NOMO-1 treated with DMSO at 0.1 percent for 48 hours (cell line): ENCODE results near the gene DCDC1.

ENCODE experiments used
- DNase-seq: peaks from one replicate; lab custom pipeline; 2025; ENCODE audit not compliant: unreplicated experiment; lab: John Stamatoyannopoulos, UW

Gene DCDC1

GRCh38 chr11:31233425-31233824 is 136.1 kb downstream of the DCDC1 start:
- DNase-seq = no peak

- no peak for DNase-seq
These were observed 137.9 kb downstream of the DCDC1 start for GRCh38 chr11:31231601-31232000.

DNA sequence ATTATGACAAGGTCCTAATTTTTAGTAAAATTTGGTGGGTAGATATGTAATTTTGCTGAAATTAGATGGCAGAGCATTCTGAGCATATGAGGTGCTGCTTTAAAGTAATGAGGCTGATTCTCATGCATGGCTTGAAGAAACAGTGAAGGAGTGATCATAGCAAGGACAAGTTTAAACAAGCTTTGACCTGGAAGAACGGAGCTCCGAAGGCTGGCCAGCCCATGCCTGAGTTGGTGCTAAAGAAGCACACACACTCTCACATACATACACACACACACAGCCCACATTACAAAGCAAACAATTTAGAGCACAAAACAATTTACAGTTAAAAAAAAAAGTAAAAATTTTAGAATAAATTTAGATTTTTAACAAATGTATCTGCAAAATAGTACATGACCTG is 150.7 kb downstream of the DCDC1 start:
- DNase-seq = no peak

GRCh38 chr11:31214372-31214771 is 155.2 kb downstream of the DCDC1 start:
- no peak for DNase-seq

- no peak for DNase-seq
These were observed 170.2 kb downstream of the DCDC1 start for GRCh38 chr11:31199378-31199777.

DNA sequence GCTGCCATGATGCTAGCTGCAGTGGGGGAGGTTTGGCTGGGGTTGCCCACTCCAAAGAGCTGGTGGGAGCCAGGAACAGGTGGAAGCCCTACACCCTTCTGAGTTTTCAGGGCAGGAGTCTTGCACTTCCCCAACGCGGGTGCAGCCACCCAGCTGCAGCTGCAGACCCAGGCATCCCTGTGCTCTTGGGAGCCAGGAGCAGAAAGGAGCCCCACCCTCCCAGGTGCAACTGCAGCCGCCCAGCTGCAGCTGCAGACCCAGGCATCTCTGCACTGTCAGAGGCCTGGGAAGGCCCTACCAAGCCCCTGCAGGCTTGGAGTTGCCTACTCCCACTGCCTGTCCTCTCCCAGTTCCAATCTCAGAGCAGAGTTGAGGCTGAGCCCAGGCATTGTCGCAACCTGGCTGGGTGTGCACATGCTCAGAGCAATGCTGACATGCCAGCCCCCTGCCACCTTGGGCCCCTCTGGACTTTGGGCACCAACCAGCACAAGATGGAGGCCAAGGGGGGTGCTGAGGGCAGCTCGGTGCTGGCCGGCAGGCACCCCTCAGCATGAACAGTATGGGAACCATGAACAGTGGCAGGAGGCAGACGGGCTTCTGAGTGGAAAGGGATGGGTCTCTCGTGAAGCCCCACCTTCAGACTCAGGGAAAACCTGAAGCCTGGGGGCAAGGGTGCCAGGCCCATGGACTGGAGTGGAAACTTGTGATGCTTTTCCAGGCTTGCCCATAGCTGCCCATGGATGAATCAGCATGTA is 195.4 kb downstream of the DCDC1 start:
- DNase-seq = no peak

DNA sequence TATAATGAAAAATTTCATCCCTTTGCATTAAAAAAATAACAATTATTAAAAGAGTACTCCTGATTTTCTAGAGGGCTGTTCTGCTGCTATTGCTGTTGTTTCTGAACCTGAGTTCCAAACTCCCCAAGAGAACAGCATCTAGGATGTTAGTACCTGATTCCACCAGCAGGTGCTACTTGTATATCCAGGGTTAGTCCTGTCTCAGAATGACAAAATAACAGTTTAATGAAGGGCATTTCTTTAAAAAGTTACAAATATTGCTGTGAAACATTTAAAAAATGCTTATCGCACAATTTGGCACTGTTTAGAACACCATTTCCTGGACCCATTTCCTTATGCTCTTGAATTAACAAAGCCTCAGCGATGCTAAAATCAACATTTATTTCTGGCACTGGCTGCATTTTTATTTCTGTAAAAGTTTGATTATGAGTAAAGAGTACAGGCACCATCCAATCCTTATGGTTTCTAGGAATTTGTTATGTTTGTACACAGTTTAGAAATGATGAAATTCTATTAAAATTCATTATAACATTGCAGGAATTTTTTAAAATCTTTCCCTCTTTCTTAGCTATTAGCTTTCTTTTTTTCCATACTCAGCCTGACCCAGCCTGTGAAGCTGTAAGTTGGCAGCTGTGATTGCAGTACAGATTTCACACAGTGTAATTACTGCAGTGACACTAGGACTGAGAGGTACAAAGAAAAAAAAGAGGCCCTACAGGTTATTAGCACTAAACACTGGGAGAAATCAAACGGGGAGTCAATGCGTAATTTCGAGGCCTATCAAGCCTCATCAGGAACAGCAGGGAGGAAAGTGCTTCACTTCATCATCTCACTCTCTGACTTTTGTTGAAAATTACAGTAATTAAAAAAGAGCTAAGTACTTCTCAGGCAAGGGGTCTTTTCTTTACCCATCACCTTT is 208.8 kb downstream of the DCDC1 start:
- DNase-seq = no peak

- no peak for DNase-seq
These were observed 218.7 kb downstream of the DCDC1 start for GRCh38 chr11:31150841-31151240.

DNA sequence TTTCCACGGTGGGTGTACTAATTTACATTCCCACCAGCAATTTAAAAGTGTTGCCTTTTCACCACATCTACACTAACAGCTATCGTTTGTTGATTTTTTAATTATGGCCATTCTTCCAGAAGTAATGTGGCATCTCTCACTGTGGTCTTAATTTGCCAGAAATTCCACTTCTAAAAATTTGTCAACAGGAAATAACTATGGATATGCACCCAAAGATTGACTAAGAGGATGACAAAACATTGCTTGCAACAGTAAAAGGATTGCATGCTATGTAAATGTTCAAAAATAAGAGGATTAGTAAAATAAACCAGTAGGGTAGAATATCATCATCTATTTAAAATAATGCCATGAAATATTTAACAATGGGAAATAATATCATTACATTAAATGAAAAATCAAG is 219.5 kb downstream of the DCDC1 start:
- DNase-seq = no peak

GRCh38 chr11:31141789-31142188 is 227.8 kb downstream of the DCDC1 start:
- no peak for DNase-seq

DNA sequence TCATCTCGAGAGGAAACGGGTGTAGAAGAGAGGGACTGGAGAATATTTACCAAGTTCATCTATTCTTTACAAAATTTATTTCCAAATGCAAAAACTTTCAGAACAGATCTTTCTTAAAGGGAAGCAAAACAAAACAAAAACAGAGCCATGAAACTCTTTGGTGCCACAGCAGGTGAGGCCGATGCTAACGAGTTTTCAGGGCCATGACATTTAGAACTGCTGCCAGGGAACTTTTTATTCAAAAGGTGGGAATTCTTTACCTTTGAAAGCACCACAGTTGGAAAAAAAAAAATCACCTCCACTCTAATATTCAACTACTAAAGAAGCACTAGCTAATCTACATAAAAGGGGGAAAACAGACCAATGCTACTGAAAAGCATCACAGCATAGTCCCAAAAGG is 230.1 kb downstream of the DCDC1 start:
- no peak for DNase-seq

DNA sequence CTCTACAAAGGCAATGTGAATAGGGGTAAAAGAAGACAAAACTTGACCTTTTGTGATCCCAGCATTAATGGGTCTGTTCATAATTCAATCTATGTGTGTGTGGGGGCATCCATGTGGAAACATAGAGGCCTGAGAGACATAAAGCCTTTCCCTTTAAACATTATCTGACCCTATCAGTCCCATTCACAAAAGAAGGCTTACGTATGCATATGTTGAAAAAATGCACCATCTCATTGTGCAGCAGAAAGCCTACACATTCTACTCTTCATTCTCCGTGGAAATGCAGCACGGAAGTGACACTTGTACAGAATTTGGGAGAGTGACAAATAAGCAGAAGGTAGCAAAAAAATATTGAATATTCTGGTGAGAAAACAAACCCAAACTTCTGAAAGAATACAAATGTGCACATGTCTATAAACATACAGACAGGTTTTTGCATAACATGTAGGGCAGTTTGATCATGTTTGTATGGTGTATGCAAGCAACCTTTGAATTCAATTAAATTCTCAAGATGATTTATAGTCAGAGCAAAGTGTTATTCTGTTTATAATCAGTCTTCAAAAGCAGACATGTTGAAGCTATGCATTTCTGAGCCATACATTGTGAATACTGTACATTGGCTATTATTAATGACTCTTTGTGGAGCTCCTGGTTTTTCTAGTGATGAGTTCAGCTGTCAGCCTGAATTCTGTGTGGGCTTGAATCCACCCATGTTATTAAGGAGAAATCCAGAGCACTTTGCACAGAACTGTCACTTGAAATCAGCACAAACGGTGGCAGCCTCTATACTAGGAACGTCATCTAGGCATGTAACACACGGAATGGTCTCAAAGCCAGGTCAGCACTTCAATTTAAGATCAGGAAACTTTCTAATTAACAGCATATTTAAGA is 236.8 kb downstream of the DCDC1 start:
- no peak for DNase-seq

DNA sequence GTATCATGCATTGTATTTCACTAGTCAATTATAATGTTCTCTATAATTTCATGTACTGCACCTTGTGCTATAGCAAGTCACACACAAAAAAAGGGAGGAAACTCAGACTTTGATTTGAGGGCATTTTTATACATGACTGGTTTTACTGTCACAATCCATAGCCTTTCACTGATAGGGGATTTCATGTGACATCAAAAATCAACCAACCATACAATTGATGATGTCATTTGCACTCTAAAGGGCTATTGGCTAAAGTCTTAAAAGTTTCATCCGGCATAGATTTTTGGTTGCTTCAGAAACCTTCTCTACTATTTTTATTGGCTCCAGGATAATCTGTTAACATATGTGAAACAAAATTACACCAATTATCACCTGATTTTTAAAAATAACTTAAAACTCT is 237.8 kb downstream of the DCDC1 start:
- DNase-seq = no peak

GRCh38 chr11:31127290-31127689 is 242.2 kb downstream of the DCDC1 start:
- no peak for DNase-seq

- DNase-seq = no peak
These were observed 249.1 kb downstream of the DCDC1 start for GRCh38 chr11:31120428-31120827.

GRCh38 chr11:31118566-31118965 is 251.0 kb downstream of the DCDC1 start:
- DNase-seq = no peak

GRCh38 chr11:31117038-31117437 is 252.5 kb downstream of the DCDC1 start:
- no peak for DNase-seq

GRCh38 chr11:31114442-31114841 is 255.1 kb downstream of the DCDC1 start:
- DNase-seq = no peak

DNA sequence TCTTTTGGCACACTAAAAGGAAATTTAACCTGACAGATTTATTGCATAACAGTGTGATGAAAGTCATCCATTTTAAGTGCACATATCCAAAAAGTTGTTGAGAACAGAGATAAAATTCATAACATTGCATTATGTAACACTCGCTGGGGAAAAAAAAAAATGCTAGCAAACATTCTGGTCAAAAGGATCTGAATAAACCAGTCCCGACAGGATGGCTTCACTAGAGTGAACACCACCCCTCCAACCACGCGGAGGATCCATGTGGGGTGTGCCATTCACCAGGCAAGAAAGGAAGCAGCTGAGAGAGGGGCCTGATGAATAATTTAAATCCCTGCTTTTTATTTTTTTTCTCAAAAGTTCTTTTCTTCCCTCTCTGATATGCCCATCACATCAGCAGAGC is 258.7 kb downstream of the DCDC1 start:
- peak; percentile 15 for DNase-seq

GRCh38 chr11:31109446-31109845 is 260.1 kb downstream of the DCDC1 start:
- no peak for DNase-seq

DNA sequence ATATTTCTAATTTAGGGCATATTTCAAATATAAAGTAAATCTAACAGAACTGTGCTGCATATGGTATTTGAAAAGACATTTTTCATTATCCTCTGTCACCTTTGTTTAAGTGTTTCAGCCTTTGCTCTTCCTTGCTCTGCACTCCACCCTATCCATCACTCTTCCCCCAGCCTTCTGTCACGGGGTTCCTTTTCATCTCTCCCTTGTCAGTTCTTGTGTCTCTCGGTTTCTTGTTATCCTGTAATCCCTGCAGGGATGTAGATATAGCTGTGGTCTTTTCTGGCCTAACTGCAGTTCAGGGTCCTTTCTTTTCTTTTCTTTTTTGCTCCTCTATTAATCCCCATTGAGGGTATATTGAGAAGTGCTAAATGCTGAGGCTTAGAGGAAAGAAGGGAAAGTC is 261.9 kb downstream of the DCDC1 start:
- DNase-seq = no peak
